Mesendoderm (in vitro differentiated cells): Measurements from ENCODE around the gene COPS8.

Source experiments
- DNase-seq: peaks from one replicate; pipeline ENCODE4 v3.0.0; 2013
- H2AK5ac ChIP-seq: 2 replicates; pipeline ENCODE4 v1.6.1; 2013; ENCODE audit warnings: low read length, inconsistent platforms
- H2BK120ac ChIP-seq: 2 replicates; pipeline ENCODE4 v1.6.1; 2013; ENCODE audit warnings: low read depth, mild to moderate bottlenecking, low read length, moderate library complexity, mixed read lengths
- H2BK15ac ChIP-seq: replicated peaks from 2 replicates; pipeline ENCODE4 v1.6.1; 2013; ENCODE audit warnings: low read depth, mild to moderate bottlenecking, moderate library complexity
- H2BK5ac ChIP-seq: 2 replicates; pipeline ENCODE4 v1.6.1; 2013; ENCODE audit warnings: low read length, inconsistent platforms
- H3K18ac ChIP-seq: 2 replicates; pipeline ENCODE4 v1.6.1; 2013; ENCODE audit warnings: mild to moderate bottlenecking, low read length, mixed read lengths
- H3K23ac ChIP-seq: one replicate; pipeline ENCODE4 v1.6.1; 2013; ENCODE audit warnings: low read length
- H3K27ac ChIP-seq: 2 replicates; pipeline ENCODE4 v1.5.1; 2013; ENCODE audit warnings: low read depth, mild to moderate bottlenecking, inconsistent platforms, low read length, moderate library complexity
- H3K27me3 ChIP-seq: 2 replicates; pipeline ENCODE4 v1.6.1; 2013; ENCODE audit warnings: low read length, control low read depth, mild to moderate bottlenecking, inconsistent platforms; ENCODE audit not compliant: insufficient read depth, poor library complexity
- H3K36me3 ChIP-seq: 2 replicates; pipeline ENCODE4 v1.6.1; 2013; ENCODE audit warnings: low read length, inconsistent platforms; ENCODE audit not compliant: control insufficient read depth, insufficient read depth
- H3K4ac ChIP-seq: one replicate; pipeline ENCODE4 v1.6.1; 2013; ENCODE audit warnings: low read depth, mild to moderate bottlenecking, low read length, moderate library complexity
- H3K4me1 ChIP-seq: 2 replicates; pipeline ENCODE4 v1.6.1; 2013; ENCODE audit warnings: low read depth, low read length, inconsistent platforms; ENCODE audit not compliant: control insufficient read depth
- H3K4me2 ChIP-seq: 2 replicates; pipeline ENCODE4 v1.6.1; 2013; ENCODE audit warnings: low read length
- H3K4me3 ChIP-seq: 2 replicates; pipeline ENCODE4 v1.5.1; 2013; ENCODE audit warnings: mild to moderate bottlenecking, low read length
- H3K56ac ChIP-seq: one replicate; pipeline ENCODE4 v1.6.1; 2013; ENCODE audit warnings: low read length
- H3K79me1 ChIP-seq: 2 replicates; pipeline ENCODE4 v1.6.1; 2013; ENCODE audit warnings: low read length, inconsistent platforms
- H3K79me2 ChIP-seq: 2 replicates; pipeline ENCODE4 v1.6.1; 2013; ENCODE audit warnings: mild to moderate bottlenecking, low read length; ENCODE audit not compliant: control insufficient read depth, insufficient read depth
- H3K9ac ChIP-seq: 2 replicates; pipeline ENCODE4 v1.6.1; 2013; ENCODE audit warnings: low read length, inconsistent platforms
- H4K5ac ChIP-seq: one replicate; pipeline ENCODE4 v1.6.1; 2013; ENCODE audit warnings: low read length
- H4K8ac ChIP-seq: one replicate; pipeline ENCODE4 v1.6.1; 2013; ENCODE audit warnings: low read depth, mild to moderate bottlenecking, control low read depth, low read length, moderate library complexity
- WGBS: extraction: QIAGEN DNeasy Blood & Tissue Kit; methylation state at CpG from one replicate; pipeline ENCODE4 v1.1.7; 2013; ENCODE audit warnings: low lambda C conversion rate, missing lambda C conversion rate; ENCODE audit not compliant: insufficient coverage; ENCODE audit errors: extremely low coverage; 5-methylcytosine and 5-hydroxymethylcytosine counted together

Gene COPS8

GRCh38 chr2:237131749-237132533 is 46.3 kb downstream of the COPS8 start:
- Histone ChIP-seq H3K4me1 (no peaks in the 10 kb centered on the region), H4K8ac (no peak overlapping the region), H3K18ac (no peak overlapping the region), H3K4ac (no peak overlapping the region), H3K27ac (no peak overlapping the region), H3K79me2 (no peaks in the 10 kb centered on the region), H3K4me2 (no peak overlapping the region), H4K5ac (no peak overlapping the region), H2BK15ac (no peak overlapping the region), H2BK120ac (no peak overlapping the region), H3K56ac (no peak overlapping the region), H3K4me3 (no peak overlapping the region), H3K36me3 (no peaks in the 10 kb centered on the region), H3K9ac (no peak overlapping the region), H2AK5ac (no peak overlapping the region), H3K27me3 (no peaks in the 10 kb centered on the region), H2BK5ac (no peak overlapping the region), H3K23ac (no peak overlapping the region), H3K79me1 (no peaks in the 10 kb centered on the region)
- no peak for DNase-seq
- no CpG with 5 or more reads among the region's 6 CpGs for WGBS

- no peak overlapping the region for H2BK15ac ChIP-seq
- no peak overlapping the region for H3K56ac ChIP-seq
- no peak overlapping the region for H3K18ac ChIP-seq
- no peak overlapping the region for H4K8ac ChIP-seq
- no peaks in the 10 kb centered on the region for H3K79me2 ChIP-seq
- no peaks in the 10 kb centered on the region for H3K79me1 ChIP-seq
- H2AK5ac ChIP-seq: no peak overlapping the region
- H3K27ac ChIP-seq: no peak overlapping the region
- H3K4me1 ChIP-seq: no peaks in the 10 kb centered on the region
- no peak overlapping the region for H3K4ac ChIP-seq
- no peaks in the 10 kb centered on the region for H3K27me3 ChIP-seq
- H2BK5ac ChIP-seq: no peak overlapping the region
- no peak overlapping the region for H3K9ac ChIP-seq
- no peak overlapping the region for H3K23ac ChIP-seq
- no peaks in the 10 kb centered on the region for H3K36me3 ChIP-seq
- no peak overlapping the region for H3K4me2 ChIP-seq
- peak overlapping the region; percentile 60 for H4K5ac ChIP-seq
- H2BK120ac ChIP-seq: no peak overlapping the region
- WGBS: no CpG with 5 or more reads among the region's 5 CpGs
- H3K4me3 ChIP-seq: no peak overlapping the region
- DNase-seq: peak; percentile 86
Measured at GRCh38 chr2:237132799-237133198, 47.1 kb downstream of the COPS8 start.

GRCh38 chr2:237134321-237135230 is 48.9 kb downstream of the COPS8 start:
- H3K4me3 ChIP-seq: no peak overlapping the region
- H3K27ac ChIP-seq: no peak overlapping the region
- H4K8ac ChIP-seq: no peak overlapping the region
- H2BK120ac ChIP-seq: no peak overlapping the region
- H2BK15ac ChIP-seq: no peak overlapping the region
- H3K79me2 ChIP-seq: no peaks in the 10 kb centered on the region
- no peak overlapping the region for H3K4me2 ChIP-seq
- H3K56ac ChIP-seq: no peak overlapping the region
- no peaks in the 10 kb centered on the region for H3K79me1 ChIP-seq
- H3K23ac ChIP-seq: no peak overlapping the region
- peak; percentile 34 for DNase-seq
- H3K36me3 ChIP-seq: no peaks in the 10 kb centered on the region
- H2BK5ac ChIP-seq: no peak overlapping the region
- no CpG with 5 or more reads among the region's 4 CpGs for WGBS
- no peak overlapping the region for H4K5ac ChIP-seq
- H3K27me3 ChIP-seq: no peaks in the 10 kb centered on the region
- H3K4ac ChIP-seq: no peak overlapping the region
- H3K4me1 ChIP-seq: no peaks in the 10 kb centered on the region
- H3K9ac ChIP-seq: no peak overlapping the region
- H2AK5ac ChIP-seq: no peak overlapping the region
- no peak overlapping the region for H3K18ac ChIP-seq

DNA sequence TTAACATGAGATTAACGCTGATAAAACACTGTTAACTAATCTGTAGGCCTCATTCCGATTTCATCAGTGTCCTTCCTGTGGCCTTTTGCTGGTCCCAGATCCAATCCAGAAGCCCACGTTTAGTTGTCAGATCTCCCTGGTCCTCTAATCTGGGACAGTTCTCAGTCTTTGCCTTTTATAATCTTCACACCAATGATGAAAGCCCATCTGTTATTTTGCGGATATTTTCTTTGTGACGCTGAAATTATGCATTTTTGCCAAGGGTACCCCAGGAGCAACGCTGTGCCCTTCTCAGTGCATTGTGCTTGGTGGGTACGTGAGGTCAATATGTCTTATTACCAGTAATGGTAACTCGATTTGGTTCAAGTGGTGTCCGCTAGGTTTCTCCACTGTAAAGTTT is 51.1 kb downstream of the COPS8 start:
- H2BK15ac ChIP-seq: no peak overlapping the region
- DNase-seq: no peak
- H2AK5ac ChIP-seq: no peak overlapping the region
- no peak overlapping the region for H3K18ac ChIP-seq
- H3K4me1 ChIP-seq: no peaks in the 10 kb centered on the region
- no peak overlapping the region for H3K23ac ChIP-seq
- no peak overlapping the region for H2BK120ac ChIP-seq
- no peak overlapping the region for H3K9ac ChIP-seq
- no peak overlapping the region for H4K8ac ChIP-seq
- H3K36me3 ChIP-seq: no peaks in the 10 kb centered on the region
- H3K56ac ChIP-seq: no peak overlapping the region
- H3K27me3 ChIP-seq: no peaks in the 10 kb centered on the region
- no peaks in the 10 kb centered on the region for H3K79me2 ChIP-seq
- H4K5ac ChIP-seq: no peak overlapping the region
- no peak overlapping the region for H2BK5ac ChIP-seq
- H3K4ac ChIP-seq: no peak overlapping the region
- H3K79me1 ChIP-seq: no peaks in the 10 kb centered on the region
- WGBS: no CpG with 5 or more reads among the region's 9 CpGs
- H3K4me2 ChIP-seq: no peak overlapping the region
- no peak overlapping the region for H3K27ac ChIP-seq
- H3K4me3 ChIP-seq: no peak overlapping the region

DNA sequence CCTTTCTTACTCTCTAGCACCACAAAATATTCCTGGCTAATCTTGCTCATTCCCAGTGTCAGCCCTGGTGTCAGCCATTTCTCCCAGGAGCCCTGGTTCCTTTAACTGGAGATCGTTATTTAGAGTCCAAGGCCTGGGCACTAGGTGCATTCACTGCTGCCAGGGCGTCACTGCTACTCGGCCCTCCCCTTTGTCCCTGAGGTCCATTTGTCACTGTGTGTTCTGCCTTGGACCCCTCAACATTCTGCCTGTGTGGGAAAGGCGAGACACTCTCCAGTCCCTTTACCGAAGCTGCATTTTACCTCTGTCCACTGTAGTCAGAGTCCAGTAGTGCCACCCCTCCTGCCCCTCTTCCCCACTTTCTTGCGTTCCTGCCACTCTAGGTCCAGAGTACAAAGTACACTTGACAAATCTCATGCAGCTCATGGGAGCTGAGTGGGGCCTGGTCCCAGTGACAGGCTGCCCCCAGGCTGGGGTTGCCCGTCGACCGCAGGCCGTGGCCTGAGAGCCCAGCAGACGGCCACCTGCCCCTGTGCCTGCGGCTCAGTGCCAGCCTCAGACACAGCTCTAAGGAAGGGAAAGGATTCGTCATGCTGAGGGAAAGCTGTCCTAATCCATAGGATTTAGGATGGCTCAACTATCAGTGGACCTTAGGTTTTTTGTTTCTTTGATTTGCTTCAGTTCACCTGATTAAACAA is 52.1 kb downstream of the COPS8 start:
- no peak overlapping the region for H4K8ac ChIP-seq
- no peaks in the 10 kb centered on the region for H3K27me3 ChIP-seq
- no peak overlapping the region for H3K4ac ChIP-seq
- no peak overlapping the region for H3K23ac ChIP-seq
- H3K79me2 ChIP-seq: no peaks in the 10 kb centered on the region
- H2BK120ac ChIP-seq: no peak overlapping the region
- no peaks in the 10 kb centered on the region for H3K36me3 ChIP-seq
- H3K18ac ChIP-seq: no peak overlapping the region
- H3K4me2 ChIP-seq: no peak overlapping the region
- H3K9ac ChIP-seq: no peak overlapping the region
- H3K4me3 ChIP-seq: no peak overlapping the region
- H3K79me1 ChIP-seq: no peaks in the 10 kb centered on the region
- no peak overlapping the region for H2BK15ac ChIP-seq
- no CpG with 5 or more reads among the region's 13 CpGs for WGBS
- H3K56ac ChIP-seq: no peak overlapping the region
- no peak overlapping the region for H3K27ac ChIP-seq
- no peak overlapping the region for H2BK5ac ChIP-seq
- no peak overlapping the region for H4K5ac ChIP-seq
- no peak for DNase-seq
- H2AK5ac ChIP-seq: no peak overlapping the region
- H3K4me1 ChIP-seq: no peaks in the 10 kb centered on the region
